Activated CD4-positive, alpha-beta memory T cell treated with anti-CD3 and anti-CD28 coated beads, Interleukin-2, amount 10 ng/mL, durations not matched to agents 7 days and 5 days (primary cell): Measurements from ENCODE around the gene RAC2. TPM values are rescaled to one million over a fixed set of nuclear protein-coding genes. Genes with fewer than 3 reads are reported as not detected.

Experiments used
- CTCF ChIA-PET: fragments of 350-600 bp; sonication (Branson Sonifier 250); formaldehyde crosslinking; loops from one replicate; lab custom pipeline; 2021; ENCODE audit warnings: antibody characterized with exemption, inconsistent platforms; lab: Charles Lee
- POLR2A ChIA-PET: fragments of 350-600 bp; sonication (Branson Sonifier 250); formaldehyde crosslinking; loops from one replicate; lab custom pipeline; 2021; ENCODE audit warnings: antibody characterized with exemption; lab: Charles Lee
- DNase-seq: peaks from one replicate; pipeline ENCODE4 v3.0.0-alpha.2; 2020
- H3K27ac Mint-ChIP-seq: one replicate; pipeline ENCODE4 v1.8.0; 2021; ENCODE audit warnings: mild to moderate bottlenecking, mixed read lengths
- H3K27me3 Mint-ChIP-seq: one replicate; pipeline ENCODE4 v1.8.0; 2021; ENCODE audit warnings: mixed read lengths
- H3K36me3 Mint-ChIP-seq: one replicate; pipeline ENCODE4 v1.8.0; 2021; ENCODE audit warnings: low read depth, mixed read lengths
- H3K4me1 Mint-ChIP-seq: one replicate; pipeline ENCODE4 v1.8.0; 2021; ENCODE audit warnings: mixed read lengths
- H3K4me3 Mint-ChIP-seq: one replicate; pipeline ENCODE4 v1.8.0; 2021; ENCODE audit warnings: mild to moderate bottlenecking, mixed read lengths
- H3K9me3 Mint-ChIP-seq: one replicate; pipeline ENCODE4 v1.8.0; 2021; ENCODE audit warnings: mixed read lengths
- total RNA-seq, 2 experiments: library from RNA; stranded (reverse); gene quantifications; one replicate each; pipeline ENCODE4 v1.2.3, GENCODE V29; 2021

The RAC2 gene
- total RNA-seq, 2 experiments from 2014 or later, result 984 to 1,005 TPM

DNA sequence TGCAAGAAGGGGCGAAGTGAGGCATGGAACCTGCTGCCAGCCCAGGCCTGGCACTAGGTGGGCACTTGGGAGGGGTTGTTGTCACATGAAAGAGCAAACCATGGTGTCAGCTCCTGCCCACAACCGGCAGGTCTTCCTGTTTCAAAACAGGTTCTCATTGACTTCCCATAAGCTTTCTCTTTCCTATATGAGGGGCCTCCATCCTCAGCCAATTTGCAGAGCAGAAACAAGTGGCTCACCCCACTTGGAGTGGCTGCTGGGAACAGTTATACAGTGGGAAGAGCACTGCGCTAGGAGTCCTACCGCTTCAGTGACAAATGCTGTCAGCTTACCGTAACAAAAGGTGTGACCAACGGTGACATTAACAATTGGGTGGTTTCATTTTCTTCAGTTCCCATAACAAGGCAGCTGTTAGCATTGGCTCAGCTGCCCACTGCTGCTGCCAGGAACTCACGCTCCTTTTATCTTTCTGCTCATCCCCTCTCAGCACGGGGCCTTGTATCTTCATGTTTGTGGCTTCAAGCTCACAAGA lies 21.6 kb downstream of the RAC2 start:
- Mint-ChIP-seq H3K27ac (peak overlapping the region; percentile 93), H3K36me3 (peaks cover 69% of the 10 kb centered on the region), H3K4me1 (peaks cover 88% of the 10 kb centered on the region), H3K9me3 (peaks cover 11% of the 10 kb centered on the region), H3K4me3 (peak overlapping the region; percentile 46), H3K27me3 (peaks cover 1% of the 10 kb centered on the region)
- DNase-seq, result peak; percentile 68
- ChIA-PET POLR2A (interaction anchor here (0.6 to 9.1 kb wide), 12 partner anchors 9 to 143 kb away, joined by 3 to 150 read pairs (median 6); partner anchors contain the start of genes CYTH4, IL2RB and RAC2), CTCF (interaction anchor here (0.6 to 1.8 kb wide), 10 partner anchors 11 to 172 kb away, joined by 3 to 19 read pairs (median 5); partner anchors contain the start of gene RAC2)

DNA sequence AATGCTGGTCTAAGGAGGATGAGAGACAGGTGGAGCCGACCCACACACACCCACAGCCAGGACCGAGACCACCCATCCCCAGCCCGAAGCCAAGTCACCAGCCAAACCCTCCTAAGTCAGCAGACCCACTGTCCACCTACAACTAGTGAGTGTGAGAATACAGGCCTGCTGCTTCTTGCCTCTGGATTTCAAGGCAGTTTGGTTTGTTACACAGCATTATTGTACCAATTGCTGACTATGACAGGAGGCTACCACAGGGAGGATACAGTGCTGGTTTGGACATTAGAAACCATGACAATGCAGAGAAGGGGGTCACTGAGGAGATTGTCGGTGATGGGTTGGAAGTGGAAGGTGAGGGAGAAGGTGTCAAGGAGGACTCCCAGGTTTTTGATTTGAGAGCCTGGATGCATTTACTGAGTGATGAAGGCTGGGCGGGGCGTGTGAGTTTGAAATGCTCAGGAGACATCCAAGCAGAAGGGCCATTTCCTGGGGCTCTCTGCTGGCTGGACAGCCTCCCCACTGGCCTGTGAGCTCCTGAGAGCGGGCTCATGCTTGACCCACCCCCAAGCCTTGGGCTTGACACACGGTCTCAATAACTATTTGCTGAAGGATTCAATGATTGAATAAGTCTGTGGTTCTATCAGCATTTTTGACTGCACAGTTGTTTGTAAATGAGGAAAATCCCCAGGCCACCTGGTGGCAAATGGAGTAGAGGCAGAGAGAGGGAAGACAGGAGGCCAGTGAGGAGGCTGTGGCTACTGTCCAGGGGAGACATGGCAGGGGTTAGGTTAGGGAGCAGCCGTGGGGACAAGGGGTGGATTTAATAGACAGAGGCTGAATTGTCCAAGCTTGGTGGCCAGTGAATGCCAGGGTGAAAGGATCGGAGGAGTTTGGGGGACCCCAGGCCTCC lies 22.4 kb downstream of the RAC2 start:
- H3K9me3 Mint-ChIP-seq, result peaks cover 11% of the 10 kb centered on the region
- H3K27ac Mint-ChIP-seq, result peak overlapping the region; percentile 93
- peaks cover 69% of the 10 kb centered on the region for H3K36me3 Mint-ChIP-seq
- CTCF ChIA-PET, result interaction anchor here (0.8 to 1.8 kb wide), 7 partner anchors 20 to 99 kb away, joined by 3 to 19 read pairs (median 7); partner anchors contain the start of gene RAC2
- peaks cover 91% of the 10 kb centered on the region for H3K4me1 Mint-ChIP-seq
- H3K27me3 Mint-ChIP-seq, result peaks cover 1% of the 10 kb centered on the region
- H3K4me3 Mint-ChIP-seq, result no peak overlapping the region
- no peak for DNase-seq
- POLR2A ChIA-PET, result interaction anchor here (1.0 to 9.1 kb wide), 10 partner anchors 10 to 142 kb away, joined by 3 to 150 read pairs (median 8); partner anchors contain the start of genes CYTH4, IL2RB and RAC2

DNA sequence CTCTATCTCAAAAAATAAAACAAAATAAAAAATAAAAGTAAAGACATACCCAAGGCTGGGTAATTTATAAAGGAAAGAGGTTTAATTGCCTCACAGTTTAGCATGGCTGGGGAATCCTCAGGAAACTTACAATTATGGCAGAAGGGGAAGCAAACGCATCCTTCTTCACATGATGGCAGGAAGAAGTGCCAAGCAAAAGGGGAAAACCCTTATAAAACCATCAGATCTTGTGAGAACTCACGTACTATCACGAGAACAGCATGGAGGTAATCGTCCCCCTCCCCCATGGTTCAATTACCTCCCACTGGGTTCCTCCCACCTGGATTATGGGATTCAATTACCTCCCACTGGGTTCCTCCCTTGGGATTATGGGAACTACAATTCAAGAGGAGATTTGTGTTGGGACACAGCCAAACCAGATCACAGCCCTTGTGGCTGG lies 23.5 kb downstream of the RAC2 start:
- POLR2A ChIA-PET, result interaction anchor here (2.0 to 9.1 kb wide), 4 partner anchors 11 to 23 kb away, joined by 9 to 113 read pairs (median 41); partner anchors contain the start of gene RAC2
- H3K4me1 Mint-ChIP-seq, result peaks cover 82% of the 10 kb centered on the region
- H3K36me3 Mint-ChIP-seq, result peaks cover 58% of the 10 kb centered on the region
- H3K4me3 Mint-ChIP-seq, result peak overlapping the region; percentile 63
- peak overlapping the region; percentile 93 for H3K27ac Mint-ChIP-seq
- CTCF ChIA-PET, result interaction anchor here (0.6 to 2.1 kb wide), 2 partner anchors 22 to 97 kb away, joined by 4 to 8 read pairs; no protein-coding TSS in a partner anchor
- H3K27me3 Mint-ChIP-seq, result peaks cover 1% of the 10 kb centered on the region
- peaks cover 11% of the 10 kb centered on the region for H3K9me3 Mint-ChIP-seq
- DNase-seq, result no peak

DNA sequence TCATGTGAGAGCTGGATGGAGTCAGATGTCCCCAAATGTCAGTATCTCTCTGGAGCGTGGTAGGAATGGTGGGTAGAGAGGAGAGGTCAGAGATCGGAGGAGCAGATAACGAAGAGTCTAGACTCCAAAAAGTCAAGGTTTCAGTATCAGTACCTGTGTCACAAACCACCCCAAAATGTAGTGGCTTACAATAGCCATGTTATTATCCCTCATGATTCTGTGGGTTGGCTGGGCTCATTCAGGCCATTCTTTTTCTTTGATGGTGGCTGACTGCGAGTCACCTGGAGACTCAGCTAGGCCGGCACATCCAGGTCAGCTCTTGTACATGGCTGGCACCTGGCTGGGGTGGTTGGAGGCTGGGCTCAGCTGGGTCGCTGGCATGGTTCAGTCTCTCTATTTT lies 24.5 kb downstream of the RAC2 start:
- ChIA-PET POLR2A (interaction anchor here (0.9 to 9.1 kb wide), 9 partner anchors 10 to 189 kb away, joined by 3 to 113 read pairs (median 5); partner anchors contain the start of gene RAC2), CTCF (interaction anchor here (0.9 to 2.1 kb wide), 5 partner anchors 19 to 41 kb away, joined by 3 to 12 read pairs (median 4); no protein-coding TSS in a partner anchor)
- Mint-ChIP-seq H3K36me3 (peaks cover 48% of the 10 kb centered on the region), H3K4me1 (peaks cover 71% of the 10 kb centered on the region), H3K27ac (peak overlapping the region; percentile 93), H3K9me3 (peaks cover 11% of the 10 kb centered on the region), H3K4me3 (peak overlapping the region; percentile 63), H3K27me3 (peaks cover 1% of the 10 kb centered on the region)
- DNase-seq, result no peak

DNA sequence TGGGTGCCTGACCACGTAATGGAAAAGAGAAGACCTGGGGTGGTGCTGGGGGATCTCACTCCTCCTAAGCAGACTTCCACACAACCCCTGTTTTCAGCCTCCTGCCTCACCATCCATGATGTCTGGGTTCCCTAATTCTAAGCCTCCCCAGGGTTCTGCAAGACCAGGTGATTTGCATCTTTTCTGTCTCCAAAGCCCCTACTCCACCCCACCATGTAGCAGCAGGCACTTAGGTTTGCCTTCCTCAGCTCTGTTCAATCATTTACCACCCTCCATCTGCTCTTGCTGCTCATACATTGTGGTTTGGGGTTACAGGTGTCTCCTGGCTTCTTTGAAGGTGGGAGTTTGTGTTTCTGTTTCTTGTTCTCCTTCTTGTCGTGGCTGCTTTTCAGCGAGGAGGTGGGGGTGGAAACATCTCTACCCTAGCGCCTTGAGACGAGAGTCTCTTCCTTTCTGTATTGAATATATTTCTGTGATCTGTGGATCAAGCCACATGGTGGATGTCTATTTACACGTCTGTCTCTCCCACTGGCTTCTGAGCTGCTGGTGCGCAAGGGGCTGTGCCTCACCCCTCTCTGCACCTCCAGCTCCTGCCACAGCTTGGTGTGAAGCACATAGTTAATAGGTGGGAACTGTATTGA lies 25.2 kb downstream of the RAC2 start:
- peaks cover 65% of the 10 kb centered on the region for H3K4me1 Mint-ChIP-seq
- H3K36me3 Mint-ChIP-seq, result peaks cover 42% of the 10 kb centered on the region

DNA sequence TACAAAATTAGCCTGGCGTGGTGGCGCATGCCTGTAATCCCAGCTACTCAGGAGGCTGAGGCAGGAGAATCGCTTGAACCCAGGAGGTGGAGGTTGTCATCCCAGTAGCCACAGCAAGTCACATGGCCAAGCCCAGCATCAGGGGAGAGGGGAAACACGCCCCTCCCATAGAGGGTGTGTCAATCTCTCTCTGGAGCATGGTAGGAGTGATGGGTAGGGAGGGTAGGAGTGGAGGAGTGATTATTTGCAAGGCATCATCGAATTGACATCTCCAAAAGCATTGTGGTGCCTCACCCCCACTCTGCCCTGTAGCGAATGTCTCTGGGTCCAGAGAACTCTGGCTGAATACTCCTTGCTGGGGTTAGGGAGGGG lies 25.7 kb downstream of the RAC2 start:
- peak overlapping the region; percentile 93 for H3K27ac Mint-ChIP-seq
- H3K36me3 Mint-ChIP-seq, result peaks cover 37% of the 10 kb centered on the region
- POLR2A ChIA-PET, result interaction anchor here (0.7 to 9.1 kb wide), 11 partner anchors 9 to 139 kb away, joined by 3 to 113 read pairs (median 5); partner anchors contain the start of genes IL2RB and RAC2
- H3K4me1 Mint-ChIP-seq, result peaks cover 60% of the 10 kb centered on the region
- peaks cover 1% of the 10 kb centered on the region for H3K27me3 Mint-ChIP-seq
- DNase-seq, result no peak
- H3K4me3 Mint-ChIP-seq, result peak overlapping the region; percentile 63
- CTCF ChIA-PET, result interaction anchor here (0.6 to 2.1 kb wide), 6 partner anchors 19 to 347 kb away, joined by 3 to 14 read pairs (median 6); no protein-coding TSS in a partner anchor
- H3K9me3 Mint-ChIP-seq, result peaks cover 11% of the 10 kb centered on the region

More for the DNA sequence above, 25.2 kb downstream of the RAC2 start:
- H3K27ac Mint-ChIP-seq, result peak overlapping the region; percentile 93
- peak; percentile 72 for DNase-seq
- ChIA-PET CTCF (interaction anchor here (0.6 to 2.1 kb wide), 8 partner anchors 19 to 346 kb away, joined by 3 to 12 read pairs (median 3); no protein-coding TSS in a partner anchor), POLR2A (interaction anchor here (0.7 to 9.1 kb wide), 14 partner anchors 10 to 189 kb away, joined by 3 to 113 read pairs (median 4); partner anchors contain the start of genes IL2RB and RAC2)
- peaks cover 1% of the 10 kb centered on the region for H3K27me3 Mint-ChIP-seq
- H3K4me3 Mint-ChIP-seq, result peak overlapping the region; percentile 63
- H3K9me3 Mint-ChIP-seq, result peaks cover 11% of the 10 kb centered on the region

DNA sequence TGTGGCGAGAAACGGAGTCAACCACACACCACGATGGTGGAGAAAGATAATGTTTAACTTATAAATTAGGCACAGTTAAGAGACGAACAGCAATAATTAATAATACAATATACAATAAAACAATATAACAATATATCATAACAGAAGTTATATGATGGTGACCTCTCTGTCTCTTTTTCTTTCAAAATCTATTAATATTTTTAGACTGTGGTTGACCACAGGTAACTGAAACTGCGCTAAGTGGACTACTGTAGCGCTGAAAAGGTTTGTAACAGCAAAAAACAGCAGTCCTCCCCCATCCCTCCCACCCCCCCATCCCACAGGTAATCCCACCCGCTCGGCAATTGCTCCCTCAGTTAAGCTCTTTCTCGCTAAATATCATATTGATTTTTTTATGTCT lies 28.2 kb downstream of the RAC2 start:
- H3K4me1 Mint-ChIP-seq, result peaks cover 35% of the 10 kb centered on the region
- no peak overlapping the region for H3K4me3 Mint-ChIP-seq
- peaks cover 4% of the 10 kb centered on the region for H3K9me3 Mint-ChIP-seq
- peaks cover 1% of the 10 kb centered on the region for H3K27me3 Mint-ChIP-seq
- CTCF ChIA-PET, result interaction anchor here (0.9 to 2.6 kb wide), 5 partner anchors 14 to 45 kb away, joined by 3 to 11 read pairs (median 4); partner anchors contain the start of gene RAC2
- H3K36me3 Mint-ChIP-seq, result peaks cover 12% of the 10 kb centered on the region
- no peak overlapping the region for H3K27ac Mint-ChIP-seq
- POLR2A ChIA-PET, result interaction anchor here (2.5 to 9.1 kb wide), 4 partner anchors 9 to 28 kb away, joined by 14 to 113 read pairs (median 41); partner anchors contain the start of gene RAC2
- no peak for DNase-seq

DNA sequence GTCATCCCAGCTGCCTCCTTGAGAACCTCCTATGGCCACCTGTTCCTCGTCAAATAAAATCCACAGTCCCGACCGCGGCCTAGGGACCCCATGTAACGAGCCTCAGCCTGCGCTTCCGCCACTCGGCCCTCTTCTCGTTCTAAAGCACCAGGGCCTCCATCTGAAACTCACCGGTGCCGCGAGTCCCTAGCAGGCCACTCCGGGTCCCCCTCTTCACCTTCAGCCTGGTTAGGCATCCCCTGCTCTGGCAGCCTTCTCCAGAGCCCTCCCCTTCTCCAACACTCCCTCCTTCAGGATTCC lies 29.4 kb downstream of the RAC2 start:
- Mint-ChIP-seq H3K4me3 (no peak overlapping the region), H3K9me3 (no peaks in the 10 kb centered on the region), H3K4me1 (peaks cover 24% of the 10 kb centered on the region), H3K27ac (no peak overlapping the region), H3K36me3 (peaks cover 4% of the 10 kb centered on the region), H3K27me3 (peaks cover 1% of the 10 kb centered on the region)
- POLR2A ChIA-PET, result interaction anchor here (1.5 kb wide), 1 partner anchor 23 kb away, joined by 5 read pairs; no protein-coding TSS in a partner anchor
- CTCF ChIA-PET, result interaction anchor here (1.1 kb wide), 1 partner anchor 45 kb away, joined by 3 read pairs; no protein-coding TSS in a partner anchor
- DNase-seq, result no peak

DNA sequence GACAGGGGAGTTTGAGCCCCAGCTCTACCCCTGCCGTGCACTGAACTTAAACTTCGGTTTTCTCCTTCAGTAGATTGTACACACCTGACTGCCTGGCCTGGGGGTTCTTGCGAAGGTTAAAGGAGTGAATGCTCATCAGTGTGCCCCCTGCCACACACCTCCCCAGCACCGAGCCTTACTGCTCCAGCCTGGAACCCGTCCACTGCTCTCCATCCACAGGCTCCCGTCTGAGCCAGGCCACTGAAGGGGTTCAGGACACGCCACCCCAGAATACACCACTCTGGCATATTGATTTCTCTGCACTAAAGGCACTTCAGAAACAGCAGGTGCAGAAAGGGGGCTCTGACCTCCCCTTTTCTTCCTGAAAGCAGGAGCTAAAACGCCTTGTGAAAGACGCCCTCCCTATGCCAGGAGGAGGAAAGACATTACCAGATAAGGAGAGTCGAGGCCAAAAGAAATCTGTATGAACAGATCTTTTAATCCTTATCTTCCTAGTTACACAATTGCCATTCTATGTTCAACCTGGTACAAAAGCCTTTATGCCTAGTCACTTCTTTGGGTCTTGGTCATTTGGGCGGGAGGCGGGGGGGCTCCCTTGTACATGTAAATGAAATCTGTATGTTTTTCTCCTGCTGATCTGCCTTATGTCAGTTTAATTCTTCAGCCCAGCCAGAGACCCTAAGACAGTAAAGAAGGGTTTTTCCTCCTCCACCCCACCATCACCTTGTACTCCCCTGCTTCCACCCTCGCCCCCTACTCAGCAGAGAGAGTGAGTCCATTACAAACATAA lies 29.9 kb downstream of the RAC2 start:
- no peak overlapping the region for H3K27ac Mint-ChIP-seq
- CTCF ChIA-PET, result no interaction called here
- H3K4me3 Mint-ChIP-seq, result no peak overlapping the region
- peaks cover 4% of the 10 kb centered on the region for H3K36me3 Mint-ChIP-seq
- no peaks in the 10 kb centered on the region for H3K9me3 Mint-ChIP-seq
- DNase-seq, result no peak
- peaks cover 18% of the 10 kb centered on the region for H3K4me1 Mint-ChIP-seq
- POLR2A ChIA-PET, result interaction anchor here (1.5 kb wide), 1 partner anchor 23 kb away, joined by 5 read pairs; no protein-coding TSS in a partner anchor
- peaks cover 1% of the 10 kb centered on the region for H3K27me3 Mint-ChIP-seq

DNA sequence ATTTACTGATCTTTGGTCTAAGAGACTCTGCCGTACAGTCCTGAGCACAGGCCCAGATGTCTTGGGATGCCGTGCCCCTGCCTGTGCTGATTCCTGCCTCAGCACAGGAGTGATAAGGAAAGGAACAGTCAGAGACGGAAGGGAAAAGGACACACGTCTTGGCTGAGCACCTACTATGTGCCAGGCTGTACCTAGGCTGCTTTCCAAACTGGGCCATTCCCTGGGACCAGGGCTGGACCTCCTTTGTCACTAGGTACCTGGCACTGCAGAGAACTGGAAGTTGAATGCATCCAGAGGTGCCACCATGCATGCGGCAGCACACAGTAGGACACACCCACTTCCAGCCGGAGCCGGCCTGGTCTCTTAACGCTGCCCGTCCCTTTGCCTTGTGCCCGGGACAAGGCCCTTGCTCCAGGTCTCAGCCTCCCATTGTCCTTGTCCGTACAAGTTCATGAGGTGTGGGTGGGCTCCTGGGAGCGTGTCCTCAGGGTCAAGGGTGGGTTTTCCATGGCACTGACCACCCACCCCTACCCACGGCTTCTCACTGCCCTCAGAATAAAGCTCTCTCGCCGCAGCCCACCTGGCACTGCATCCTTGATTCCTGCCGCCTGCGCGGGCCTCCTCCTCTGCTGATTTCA lies 30.7 kb downstream of the RAC2 start:
- Mint-ChIP-seq H3K36me3 (peaks cover 4% of the 10 kb centered on the region), H3K27me3 (peaks cover 1% of the 10 kb centered on the region), H3K4me3 (no peak overlapping the region), H3K4me1 (peaks cover 10% of the 10 kb centered on the region), H3K27ac (no peak overlapping the region), H3K9me3 (no peaks in the 10 kb centered on the region)
- POLR2A ChIA-PET, result interaction anchor here (1.4 to 1.5 kb wide), 2 partner anchors 12 to 24 kb away, joined by 3 to 5 read pairs; no protein-coding TSS in a partner anchor
- CTCF ChIA-PET, result interaction anchor here (0.6 kb wide), 2 partner anchors 14 to 185 kb away, joined by 3 read pairs; no protein-coding TSS in a partner anchor
- no peak for DNase-seq
